Motor neuron (in vitro differentiated cells): ENCODE data around the gene BMP2. TPM values are rescaled to one million over a fixed set of nuclear protein-coding genes. Genes with fewer than 3 reads are reported as not detected.
A peak's percentile ranks its signal among the peaks of the same experiment; 100 is the strongest.

ENCODE experiments used
- ATAC-seq, 8 experiments: fragments of 200-7000 bp; cut with Tn5 transposase; replicated peaks in 6 of 8; 2 replicates each; pipeline ENCODE4 v1.8.0; 2021; ENCODE audit warnings: mild to moderate bottlenecking in 8 of 8, moderate library complexity in 8 of 8
- H3K27ac ChIP-seq, 2 donors: fragments of 250-450 bp; sonication (Bioruptor Pico); 2 replicates each; pipeline ENCODE4 v1.9.0; 2021; ENCODE audit warnings: antibody characterized with exemption in 2 of 2, mild to moderate bottlenecking in 2 of 2, moderate library complexity in 1 of 2
- H3K4me1 ChIP-seq, 2 donors: fragments of 250-450 bp; sonication (Bioruptor Pico); replicated peaks in 1 of 2; 2 replicates each; pipeline ENCODE4 v1.6.1; 2021; ENCODE audit warnings: antibody characterized with exemption in 2 of 2, mild to moderate bottlenecking in 2 of 2, moderate library complexity in 1 of 2
- H3K4me3 ChIP-seq, 5 donors: fragments of 250-450 bp; sonication (Bioruptor Pico); 2 replicates each; pipeline ENCODE4 v1.9.0; 2021; ENCODE audit warnings: antibody characterized with exemption in 5 of 5, mild to moderate bottlenecking in 5 of 5, moderate library complexity in 4 of 5
- WGBS, 10 experiments: fragments of 450-650 bp; shearing (Covaris generic); methylation state at CpG; one replicate each; pipeline ENCODE4 v1.0.0; 2022; 5-methylcytosine and 5-hydroxymethylcytosine counted together
- in situ Hi-C, 9 experiments: fragments of 400-800 bp; cut with MboI; loops; one replicate each; pipeline ENCODE4 v1.15.0; 2021; ENCODE audit warnings: low sequenced_read_pairs in 9 of 9, low pct_unique_long_range_greater_than_20kb in 2 of 9; ENCODE audit not compliant: unreplicated experiment in 9 of 9
- total RNA-seq, 8 experiments: library from RNA; unstranded; fragments of 300-600 nt; gene quantifications; 2 replicates each; pipeline versions ENCODE4 v1.2.3 to v1.2.4, GENCODE V29; 2022

BMP2 gene
- total RNA-seq, 8 experiments from 2014 or later: 0.96 to 25.2 (median 3.1) TPM

DNA sequence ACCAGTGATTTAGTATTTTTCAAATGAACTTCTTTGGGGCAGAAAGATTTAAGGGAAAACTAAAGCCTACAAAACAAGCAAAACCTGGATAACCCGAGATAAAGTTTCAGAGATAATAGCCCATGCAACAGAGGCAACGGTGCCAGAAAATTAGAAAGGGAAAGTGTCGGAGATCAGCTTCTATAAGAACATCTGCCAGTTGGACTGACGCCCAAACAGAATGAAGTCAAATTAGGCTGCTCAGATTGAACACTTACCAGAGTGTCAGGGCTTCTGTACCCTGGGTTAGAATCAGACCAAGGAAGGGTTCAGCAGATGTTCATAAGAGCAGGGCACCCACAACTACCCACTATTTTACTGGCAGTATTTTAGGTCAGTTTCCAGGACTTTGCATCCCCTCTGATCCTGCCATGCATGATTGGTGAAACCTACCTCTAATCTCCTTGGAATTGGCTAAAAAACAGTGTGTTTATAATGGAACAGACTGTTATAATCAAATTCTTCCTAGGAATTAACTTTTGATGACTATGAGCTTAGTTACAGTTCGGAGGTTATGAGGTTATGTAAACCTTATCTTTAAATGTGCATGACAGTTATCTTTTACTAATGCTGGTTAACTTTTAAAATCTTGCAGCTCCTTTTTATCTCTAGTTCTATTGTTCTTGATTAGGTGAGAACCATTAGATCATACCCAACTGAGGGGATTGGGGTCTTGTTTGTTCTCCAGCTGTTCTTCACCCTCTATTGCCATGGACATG is 13.1 kb downstream of the BMP2 start:
- in situ Hi-C loops: no loop called here
- no peak for ATAC-seq
- peaks cover 0 to 14% of the 10 kb centered on the region in 2 donors for H3K4me1 ChIP-seq
- H3K4me3 ChIP-seq: no peak overlapping the region
- no peak overlapping the region for H3K27ac ChIP-seq
- 58 to 100% (median 83%) methylated on average over 1 to 5 of the region's 5 CpGs; no CpG with 5 or more reads in 1 of the 10 experiments for WGBS, 10 experiments

DNA sequence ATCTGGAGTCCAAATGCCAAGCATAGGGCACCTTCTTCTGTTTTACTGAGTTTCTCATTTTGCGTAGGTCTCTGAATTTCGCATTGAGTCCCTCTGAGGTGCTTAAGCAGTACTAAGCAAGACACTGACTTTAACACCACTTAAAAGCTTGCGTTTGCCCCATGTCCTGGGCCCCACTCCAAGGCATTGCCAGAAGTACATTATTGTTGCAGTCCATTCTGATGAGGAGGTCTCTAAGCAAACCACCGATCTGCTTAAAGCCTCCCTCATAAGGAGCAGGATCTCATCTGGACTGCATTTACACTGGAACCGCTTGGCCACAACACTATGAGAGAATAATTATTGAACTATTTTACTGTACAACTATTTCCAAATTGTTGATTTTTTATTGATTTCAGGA is 16.3 kb downstream of the BMP2 start:
- WGBS, 10 experiments: 0 to 92% (median 73%) methylated on average over 1 to 5 of the region's 5 CpGs; no CpG with 5 or more reads in 3 of the 10 experiments
- Histone ChIP-seq H3K27ac (no peak overlapping the region), H3K4me1 (peaks cover 0 to 14% of the 10 kb centered on the region in 2 donors), H3K4me3 (no peak overlapping the region)
- ATAC-seq: peak in 3 of 8 experiments; percentile 9 to 52 (median 20)
- in situ Hi-C loops: no loop called here

DNA sequence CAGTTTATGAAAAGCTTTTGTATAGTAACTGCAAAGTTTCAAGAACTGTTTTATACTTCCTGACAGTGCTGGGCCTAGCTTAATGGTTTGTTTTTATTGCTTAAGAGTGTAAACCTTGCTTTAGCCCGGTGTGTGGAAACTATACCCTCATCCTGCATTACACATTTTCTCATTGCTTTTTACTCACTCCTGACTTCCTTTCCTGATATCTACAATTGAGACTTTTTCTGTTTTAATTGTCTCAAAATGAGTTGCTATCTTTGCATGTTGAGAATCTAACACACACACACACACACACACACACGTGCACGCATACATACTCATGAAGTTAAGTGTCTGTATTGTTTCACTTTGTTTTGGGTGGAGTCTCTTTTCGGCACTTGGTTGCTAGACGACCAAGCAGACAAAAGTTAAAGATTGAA is 16.7 kb downstream of the BMP2 start:
- H3K4me1 ChIP-seq: peaks cover 0 to 14% of the 10 kb centered on the region in 2 donors
- WGBS, 10 experiments: 6 to 100% (median 57%) methylated on average over 1 to 5 of the region's 5 CpGs; no CpG with 5 or more reads in 2 of the 10 experiments
- H3K4me3 ChIP-seq: no peak overlapping the region
- in situ Hi-C loops: no loop called here
- no peak overlapping the region for H3K27ac ChIP-seq
- peak in 3 of 8 experiments; percentile 43 to 75 (median 53) for ATAC-seq

DNA sequence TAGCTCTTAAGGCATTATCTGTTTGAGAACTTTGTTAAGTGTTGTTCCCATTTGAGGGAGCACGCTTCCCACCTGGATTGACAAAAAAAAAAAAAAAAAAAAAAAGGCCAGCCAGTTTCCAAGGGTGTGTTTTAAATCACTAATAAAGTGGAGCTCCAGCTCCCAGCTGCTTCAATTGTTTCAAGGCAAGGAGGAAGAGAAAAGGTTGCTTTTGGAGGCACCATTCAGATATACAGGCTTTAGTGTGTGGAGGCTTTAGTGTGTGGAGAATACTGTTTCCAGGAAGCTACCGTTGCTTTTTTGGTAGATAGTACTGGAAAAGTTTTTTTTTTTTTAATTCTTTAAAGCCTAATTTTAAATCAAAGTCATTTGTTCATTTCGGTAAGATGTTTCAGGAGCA is 17.3 kb downstream of the BMP2 start:
- H3K4me1 ChIP-seq: peaks cover 0 to 14% of the 10 kb centered on the region in 2 donors
- H3K4me3 ChIP-seq: no peak overlapping the region
- no peak overlapping the region for H3K27ac ChIP-seq
- no peak for ATAC-seq
- in situ Hi-C loops: no loop called here
- 11 to 100% (median 64%) methylated on average over 1 to 3 of the region's 3 CpGs; no CpG with 5 or more reads in 1 of the 10 experiments for WGBS, 10 experiments

DNA sequence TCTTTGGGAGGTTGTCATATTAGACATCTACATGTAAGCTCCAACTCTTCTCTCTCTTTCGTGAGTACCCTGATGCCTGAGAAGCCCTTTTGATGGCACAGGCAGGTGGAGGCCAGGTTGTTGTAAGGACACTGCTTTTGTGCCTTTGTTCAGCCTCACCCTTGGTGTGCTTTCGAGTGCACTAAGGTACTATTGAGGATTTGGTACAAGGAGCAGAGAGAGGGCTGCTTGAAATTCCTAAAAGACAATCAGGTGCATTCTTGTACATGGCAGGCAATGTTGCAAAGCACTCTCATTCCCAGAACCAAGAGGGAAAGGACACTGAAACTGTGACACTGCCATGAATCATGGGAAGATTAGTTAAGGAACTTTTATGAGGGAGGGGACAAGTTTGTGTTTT is 19.1 kb downstream of the BMP2 start:
- in situ Hi-C loops: no loop called here
- ATAC-seq: no peak

DNA sequence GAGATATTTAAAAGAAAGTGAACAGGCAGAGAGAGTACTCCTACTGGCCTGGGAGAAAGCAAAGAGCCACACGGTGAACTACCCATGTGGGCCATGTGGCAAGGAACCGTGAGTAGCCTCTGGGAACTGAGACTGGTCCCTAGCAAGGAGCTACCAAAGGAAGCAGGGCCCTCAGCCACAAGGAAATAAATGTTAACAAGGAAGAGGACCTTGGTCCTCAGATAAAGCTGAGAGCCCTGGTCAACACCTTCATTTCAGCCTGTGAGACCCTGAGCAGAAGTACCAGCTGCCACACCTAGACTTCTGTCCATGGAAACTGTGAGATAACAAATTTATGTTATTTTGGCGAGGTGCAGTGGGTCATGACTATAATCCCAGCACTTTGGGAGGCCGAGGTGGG is 25.3 kb downstream of the BMP2 start:
- Histone ChIP-seq H3K27ac (no peak overlapping the region), H3K4me3 (no peak overlapping the region), H3K4me1 (no peaks in the 10 kb centered on the region)
- in situ Hi-C loops: no loop called here
- 0 to 100% (median 66%) methylated on average over 1 to 3 of the region's 4 CpGs; no CpG with 5 or more reads in 1 of the 10 experiments for WGBS, 10 experiments
- no peak for ATAC-seq

More for the DNA sequence above, 19.1 kb downstream of the BMP2 start:
- H3K27ac ChIP-seq: no peak overlapping the region
- 42 to 100% (median 82%) methylated on average over 1 to 2 of the region's 2 CpGs; no CpG with 5 or more reads in 2 of the 10 experiments for WGBS, 10 experiments
- H3K4me3 ChIP-seq: no peak overlapping the region
- H3K4me1 ChIP-seq: peaks cover 0 to 14% of the 10 kb centered on the region in 2 donors

DNA sequence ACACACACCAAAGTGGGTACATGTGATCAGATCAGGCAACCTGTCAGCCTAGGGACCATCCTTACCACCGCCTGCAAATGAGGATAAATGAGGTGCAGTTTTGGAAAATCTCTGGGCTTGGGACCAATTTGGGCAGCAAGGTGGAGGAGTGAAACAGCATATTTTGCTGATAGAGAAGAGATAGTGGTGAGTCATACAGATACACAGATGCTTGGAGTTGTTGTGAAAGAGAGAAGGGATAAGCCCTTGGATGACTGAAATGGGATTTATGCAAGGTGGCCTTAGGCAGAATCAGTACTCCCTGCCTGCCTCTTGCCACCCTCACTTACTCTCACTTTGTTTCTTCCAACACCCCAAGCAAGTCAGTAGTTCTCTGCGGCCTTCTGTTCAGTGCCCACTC is 34.7 kb downstream of the BMP2 start:
- 25 to 100% (median 86%) methylated on average over 1 to 2 of the region's 2 CpGs; no CpG with 5 or more reads in 4 of the 10 experiments for WGBS, 10 experiments
- Histone ChIP-seq H3K27ac (no peak overlapping the region), H3K4me1 (no peaks in the 10 kb centered on the region), H3K4me3 (no peak overlapping the region)
- peak in 3 of 8 experiments; percentile 51 to 99 (median 89) for ATAC-seq
- in situ Hi-C loops: no loop called here

DNA sequence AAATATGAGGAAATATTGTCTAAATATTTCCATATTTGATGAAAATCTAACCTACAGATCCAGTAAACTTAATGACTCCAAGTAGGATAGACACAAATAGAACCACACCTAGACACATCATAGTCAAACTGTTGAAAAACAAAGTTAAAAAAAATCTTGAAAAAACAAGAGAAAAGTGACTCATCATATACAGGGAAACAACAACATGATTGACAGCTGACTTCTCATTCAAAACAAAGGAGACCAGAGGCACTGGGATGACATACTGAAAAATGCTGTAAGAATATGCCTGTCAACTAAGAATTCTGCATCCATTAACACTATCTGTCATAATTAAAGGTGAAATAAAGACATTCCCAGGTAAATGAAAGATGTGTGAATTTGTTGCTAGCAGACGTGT is 38.8 kb downstream of the BMP2 start:
- Histone ChIP-seq H3K4me3 (no peak overlapping the region), H3K27ac (no peak overlapping the region), H3K4me1 (no peaks in the 10 kb centered on the region)
- in situ Hi-C loops: no loop called here
- WGBS, 10 experiments: 0 to 100% (median 50%) methylated on average over 1 of the region's 1 CpG; no CpG with 5 or more reads in 4 of the 10 experiments
- ATAC-seq: no peak

DNA sequence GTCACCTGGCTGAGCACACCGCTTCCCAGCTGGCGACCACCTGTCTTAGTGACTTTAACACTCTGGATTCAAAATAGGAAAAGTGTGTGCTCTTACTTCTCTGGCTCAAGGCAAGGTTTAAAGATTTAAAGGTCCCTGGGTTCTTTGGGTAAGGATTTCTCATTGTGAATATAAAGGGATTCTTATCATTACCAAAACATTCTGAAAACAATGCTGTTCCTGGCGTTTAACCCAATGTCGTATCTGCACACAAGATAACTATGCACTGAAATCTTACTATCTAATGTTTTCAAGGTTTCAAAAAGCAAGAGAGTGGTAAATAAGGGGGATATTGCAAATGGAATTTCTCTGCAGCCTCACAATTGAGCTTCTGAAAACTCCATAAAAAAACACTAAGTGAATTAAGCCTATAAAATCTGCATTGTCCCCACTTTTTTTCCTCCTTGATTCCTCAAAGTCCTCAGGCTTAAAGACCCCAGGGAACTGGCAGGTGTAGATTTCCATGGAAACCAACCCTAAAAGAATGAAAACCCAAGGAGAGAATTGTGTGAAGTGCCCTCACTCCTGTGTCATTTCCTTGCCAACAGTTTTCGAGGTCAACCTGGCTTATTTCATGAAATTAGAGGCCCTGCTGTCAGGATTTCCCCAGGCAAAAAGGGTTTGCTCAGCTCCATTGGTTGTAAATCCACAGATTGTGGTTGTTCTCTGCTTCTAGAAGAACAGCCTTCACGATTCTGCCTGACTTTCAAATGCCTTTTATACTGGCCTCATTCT is 44.0 kb downstream of the BMP2 start:
- Histone ChIP-seq H3K27ac (no peak overlapping the region), H3K4me3 (no peak overlapping the region), H3K4me1 (no peaks in the 10 kb centered on the region)
- no peak for ATAC-seq
- in situ Hi-C loops: no loop called here
- 13 to 92% (median 63%) methylated on average over 1 to 6 of the region's 6 CpGs for WGBS, 10 experiments

DNA sequence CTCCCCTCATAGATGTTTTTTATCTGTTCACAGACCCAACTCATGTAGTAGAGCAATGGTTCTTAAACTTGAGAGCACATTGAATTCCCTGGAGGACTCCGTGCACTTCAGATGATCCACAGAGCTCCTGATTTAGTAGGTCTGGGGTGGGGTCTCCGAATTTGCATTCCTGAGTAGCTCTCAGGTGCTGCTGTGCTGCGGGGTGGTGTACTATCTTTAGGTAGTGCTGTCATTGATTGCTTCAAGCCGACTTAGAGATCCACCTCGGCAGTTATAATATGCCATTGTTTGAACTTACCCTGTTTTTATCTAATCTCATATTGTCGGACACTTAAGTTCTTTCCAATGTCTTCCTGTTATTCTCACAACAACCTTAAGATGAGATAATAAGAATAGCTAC is 45.0 kb downstream of the BMP2 start:
- no peak for ATAC-seq
- H3K4me3 ChIP-seq: no peak overlapping the region
- WGBS, 10 experiments: 20 to 95% (median 81%) methylated on average over 1 to 6 of the region's 6 CpGs
- in situ Hi-C loops: no loop called here
- no peak overlapping the region for H3K27ac ChIP-seq
- no peaks in the 10 kb centered on the region for H3K4me1 ChIP-seq

DNA sequence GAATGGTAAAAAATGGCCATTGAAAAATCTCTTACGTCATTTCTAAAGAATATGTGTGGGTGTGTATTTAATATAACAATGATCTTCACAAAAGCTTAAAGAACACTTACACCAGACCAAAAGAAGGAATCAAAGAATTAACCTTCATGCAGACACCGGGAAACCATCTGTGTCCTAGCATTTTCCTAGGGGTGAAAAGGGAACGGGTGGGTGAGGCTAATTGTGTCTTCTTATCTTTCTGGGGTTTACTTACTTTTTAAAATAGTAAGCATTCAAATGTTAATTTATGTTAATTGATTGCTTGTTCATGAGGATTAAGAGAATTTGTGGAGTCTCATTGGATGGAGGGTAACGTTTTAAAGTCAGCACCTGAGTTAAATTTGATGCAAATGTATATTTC is 47.5 kb downstream of the BMP2 start:
- H3K4me3 ChIP-seq: no peak overlapping the region
- H3K27ac ChIP-seq: no peak overlapping the region
- ATAC-seq: no peak
- in situ Hi-C loops: no loop called here
- H3K4me1 ChIP-seq: no peaks in the 10 kb centered on the region
- WGBS, 10 experiments: 0 to 100% (median 26%) methylated on average over 1 to 4 of the region's 4 CpGs

DNA sequence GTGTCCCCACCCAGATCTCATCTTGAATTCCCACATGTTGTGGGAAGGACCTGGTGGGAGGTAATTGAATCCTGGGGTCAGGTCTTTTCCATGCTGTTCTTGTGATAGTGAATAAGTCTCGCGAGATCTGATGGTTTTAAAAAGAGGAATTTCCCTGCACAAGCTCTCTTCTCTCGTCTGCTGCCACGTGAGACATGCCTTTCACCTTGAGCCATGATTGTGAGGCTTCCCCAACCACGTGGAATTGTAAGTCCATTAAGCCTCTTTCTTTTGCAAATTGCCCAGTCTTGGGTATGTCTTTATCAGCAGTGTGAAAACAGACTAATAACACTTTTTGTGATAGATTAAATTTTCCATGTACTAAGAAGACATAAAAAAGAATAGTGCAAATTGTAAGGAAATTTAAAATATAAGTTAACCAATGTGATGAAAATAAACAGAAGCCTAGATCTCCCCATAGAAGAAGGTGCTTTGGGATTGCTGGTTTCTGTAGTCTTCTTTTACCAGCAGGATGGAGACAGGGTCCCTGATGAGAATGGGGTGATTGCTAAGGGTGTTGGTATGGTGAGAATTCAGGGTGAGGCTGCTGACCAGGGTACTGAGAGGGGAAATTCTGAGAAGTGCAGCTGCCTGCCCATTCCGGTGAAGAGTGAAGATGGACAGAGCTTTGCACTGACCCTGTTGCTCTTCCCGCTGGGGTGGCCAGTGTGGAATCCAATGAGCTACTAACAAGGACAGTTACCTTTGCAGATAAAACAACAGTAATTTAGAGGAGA is 50.7 kb downstream of the BMP2 start:
- in situ Hi-C loops: no loop called here
- Histone ChIP-seq H3K27ac (no peak overlapping the region), H3K4me3 (no peak overlapping the region), H3K4me1 (no peaks in the 10 kb centered on the region)
- no peak for ATAC-seq
- WGBS, 10 experiments: 24 to 77% (median 45%) methylated on average over 3 to 7 of the region's 7 CpGs; no CpG with 5 or more reads in 2 of the 10 experiments

DNA sequence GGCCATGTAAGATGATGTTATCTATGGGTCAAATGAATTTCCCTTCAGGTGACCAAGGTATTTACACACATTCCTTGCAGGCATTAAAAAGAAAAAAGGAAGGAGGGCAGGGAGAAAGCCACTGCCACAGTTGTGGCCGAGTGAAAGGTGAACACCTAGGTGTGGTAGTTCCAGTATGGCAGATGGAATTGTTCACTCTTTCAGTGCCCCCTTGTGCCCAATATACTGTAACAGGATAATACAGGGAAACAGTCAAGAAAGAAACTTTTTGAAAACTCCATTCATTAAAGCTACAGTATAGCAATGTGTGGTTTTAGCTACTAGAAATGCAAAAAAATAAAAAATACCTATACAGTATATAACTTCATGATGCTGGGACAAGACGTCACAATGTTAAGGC is 52.1 kb downstream of the BMP2 start:
- no peaks in the 10 kb centered on the region for H3K4me1 ChIP-seq
- H3K4me3 ChIP-seq: no peak overlapping the region
- 5 to 100% (median 85%) methylated on average over 1 to 2 of the region's 2 CpGs for WGBS, 10 experiments
- in situ Hi-C loops: no loop called here
- H3K27ac ChIP-seq: no peak overlapping the region
- ATAC-seq: peak in 3 of 8 experiments; percentile 44 to 69 (median 64)
